Caco-2 (cell line): ENCODE results near the gene MX1. TPM values are rescaled to one million over a fixed set of nuclear protein-coding genes. Genes with fewer than 3 reads are reported as not detected.

Experiments used
- BruUV-seq: library from RNA; stranded (reverse); fragments of 400-500 nt; replicated peaks from 2 replicates; lab custom pipeline; 2021; lab: Mats Ljungman, UMichigan
- CTCF ChIA-PET: fragments of 300-600 bp; sonication (Branson Sonifier 250); formaldehyde crosslinking; loops from one replicate; lab custom pipeline; 2022; ENCODE audit warnings: antibody characterized with exemption; lab: Charles Lee
- POLR2A ChIA-PET: fragments of 300-600 bp; sonication (Branson Sonifier 250); formaldehyde crosslinking; loops from one replicate; lab custom pipeline; 2022; ENCODE audit warnings: antibody characterized with exemption; lab: Charles Lee
- DNase-seq, 2 experiments: peaks; one replicate each; pipeline versions ENCODE4 v3.0.0 to v3.0.0-alpha.2; 2020 to 2022
- H3K27me3 ChIP-seq: replicated peaks from 2 replicates; pipeline ENCODE4 v1.6.0; 2011; ENCODE audit warnings: low read length; ENCODE audit not compliant: control insufficient read depth, insufficient read depth
- H3K36me3 ChIP-seq: 2 replicates; pipeline ENCODE4 v1.5.1; 2011; ENCODE audit warnings: low read length; ENCODE audit not compliant: control insufficient read depth, insufficient read depth
- H3K4me1 ChIP-seq: fragments of 250-450 bp; sonication (Bioruptor Pico); 2 replicates; pipeline ENCODE4 v1.5.1; 2020; ENCODE audit warnings: mild to moderate bottlenecking
- H3K4me3 ChIP-seq: 2 replicates; pipeline ENCODE4 v1.5.1; 2011; ENCODE audit warnings: low read depth, mild to moderate bottlenecking, control low read depth, low read length
- H3K9me3 ChIP-seq: fragments of 250-450 bp; sonication (Bioruptor Pico); 2 replicates; pipeline ENCODE4 v1.5.1; 2020; ENCODE audit warnings: mild to moderate bottlenecking, moderate library complexity
- H3K27ac Mint-ChIP-seq: one replicate; pipeline ENCODE4 v1.8.0; 2022; ENCODE audit warnings: mixed read lengths; ENCODE audit not compliant: unreplicated experiment
- H3K27me3 Mint-ChIP-seq: one replicate; pipeline ENCODE4 v1.8.0; 2022; ENCODE audit warnings: mixed read lengths; ENCODE audit not compliant: insufficient read depth, unreplicated experiment
- H3K36me3 Mint-ChIP-seq: one replicate; pipeline ENCODE4 v1.8.0; 2022; ENCODE audit warnings: mild to moderate bottlenecking, mixed read lengths; ENCODE audit not compliant: insufficient read depth, unreplicated experiment
- H3K4me1 Mint-ChIP-seq: one replicate; pipeline ENCODE4 v1.8.0; 2022; ENCODE audit warnings: low read depth, mixed read lengths; ENCODE audit not compliant: unreplicated experiment
- H3K4me3 Mint-ChIP-seq: one replicate; pipeline ENCODE4 v1.8.0; 2022; ENCODE audit warnings: mild to moderate bottlenecking, moderate library complexity, mixed read lengths; ENCODE audit not compliant: unreplicated experiment
- H3K9me3 Mint-ChIP-seq: one replicate; pipeline ENCODE4 v1.8.0; 2022; ENCODE audit warnings: mixed read lengths; ENCODE audit not compliant: unreplicated experiment
- CTCF ChIP-seq, 2 experiments: fragments of 200-600 bp in 1 of 2; IDR thresholded peaks; 1 replicate in 1 of 2; 2 replicates in 1 of 2; pipeline versions ENCODE4 v1.5.1 to v1.8.0; 2011 to 2022; ENCODE audit warnings: antibody characterized with exemption in 1 of 2, control low read depth in 1 of 2, inconsistent platforms in 1 of 2, low read depth in 1 of 2, low read length in 1 of 2, mild to moderate bottlenecking in 1 of 2, moderate library complexity in 1 of 2; ENCODE audit not compliant: insufficient read depth in 1 of 2, severe bottlenecking in 1 of 2, unreplicated experiment in 1 of 2
- intact Hi-C: fragments of 100-400 bp; cut with micrococcal nuclease; formaldehyde crosslinking; loops from one replicate; pipeline ENCODE4 v1.10.0; 2022; ENCODE audit not compliant: unreplicated experiment
- total RNA-seq: library from RNA; stranded (reverse); gene quantifications from 2 replicates; pipeline ENCODE4 v1.2.3, GENCODE V29; 2022

The MX1 gene
- total RNA-seq, 1 experiment from 2014 or later: 18.9 TPM

GRCh38 chr21:41428311-41428710, 2.3 kb downstream of the MX1 start:
- POLR2A ChIA-PET: no interaction called here
- H3K4me3 Mint-ChIP-seq: no peak overlapping the region
- no peak for TF ChIP-seq CTCF (IDR thresholded peaks at IDR 0.05; ENCODE audit: insufficient read depth in 1 of 2, low read depth in 1 of 2, low read length in 1 of 2, severe bottlenecking in 1 of 2, unreplicated experiment in 1 of 2)
- Histone ChIP-seq H3K4me3 (no peak overlapping the region), H3K4me1 (peaks cover 5% of the 10 kb centered on the region), H3K9me3 (no peaks in the 10 kb centered on the region), H3K27me3 (no peaks in the 10 kb centered on the region), H3K36me3 (no peaks in the 10 kb centered on the region)
- DNase-seq: no peak
- H3K27me3 Mint-ChIP-seq: no peaks in the 10 kb centered on the region
- H3K27ac Mint-ChIP-seq: no peak overlapping the region
- no peaks in the 10 kb centered on the region for H3K36me3 Mint-ChIP-seq
- intact Hi-C loops: no loop called here
- H3K9me3 Mint-ChIP-seq: no peaks in the 10 kb centered on the region
- H3K4me1 Mint-ChIP-seq: no peaks in the 10 kb centered on the region
- CTCF ChIA-PET: no interaction called here
- BruUV-seq: no TSS peak

- no peaks in the 10 kb centered on the region for H3K9me3 ChIP-seq
- POLR2A ChIA-PET: no interaction called here
- H3K27ac Mint-ChIP-seq: no peak overlapping the region
- no peak overlapping the region for H3K4me3 ChIP-seq
- intact Hi-C loops: no loop called here
- no peak overlapping the region for H3K4me3 Mint-ChIP-seq
- H3K9me3 Mint-ChIP-seq: no peaks in the 10 kb centered on the region
- CTCF ChIA-PET: no interaction called here
- no peaks in the 10 kb centered on the region for H3K36me3 ChIP-seq
- H3K4me1 ChIP-seq: peaks cover 5% of the 10 kb centered on the region
- H3K36me3 Mint-ChIP-seq: no peaks in the 10 kb centered on the region
- BruUV-seq: no TSS peak
- no peaks in the 10 kb centered on the region for H3K27me3 Mint-ChIP-seq
- no peaks in the 10 kb centered on the region for H3K4me1 Mint-ChIP-seq
- TF ChIP-seq CTCF (IDR thresholded peaks at IDR 0.05; ENCODE audit: insufficient read depth in 1 of 2, low read depth in 1 of 2, low read length in 1 of 2, severe bottlenecking in 1 of 2, unreplicated experiment in 1 of 2): no peak
- H3K27me3 ChIP-seq: no peaks in the 10 kb centered on the region
- DNase-seq: no peak
Measured at GRCh38 chr21:41428847-41429246, 2.8 kb downstream of the MX1 start.

- intact Hi-C loops: no loop called here
- ChIA-PET POLR2A (no interaction called here), CTCF (no interaction called here)
- H3K4me3 ChIP-seq: no peak overlapping the region
- no peak overlapping the region for H3K27ac Mint-ChIP-seq
- TF ChIP-seq CTCF (IDR thresholded peaks at IDR 0.05; ENCODE audit: insufficient read depth in 1 of 2, low read depth in 1 of 2, low read length in 1 of 2, severe bottlenecking in 1 of 2, unreplicated experiment in 1 of 2): no peak
- no peak overlapping the region for H3K4me3 Mint-ChIP-seq
- DNase-seq: no peak
- BruUV-seq: no TSS peak
- H3K9me3 Mint-ChIP-seq: peaks cover 4% of the 10 kb centered on the region
- no peaks in the 10 kb centered on the region for H3K36me3 ChIP-seq
- H3K36me3 Mint-ChIP-seq: no peaks in the 10 kb centered on the region
- H3K27me3 Mint-ChIP-seq: no peaks in the 10 kb centered on the region
- no peaks in the 10 kb centered on the region for H3K4me1 Mint-ChIP-seq
- H3K27me3 ChIP-seq: no peaks in the 10 kb centered on the region
- peaks cover 5% of the 10 kb centered on the region for H3K4me1 ChIP-seq
- no peaks in the 10 kb centered on the region for H3K9me3 ChIP-seq
Measured at GRCh38 chr21:41429305-41429704, 3.3 kb downstream of the MX1 start.
